C4-2B (cell line): ENCODE data around the gene ZNF536.
A peak's percentile ranks its signal among the peaks of the same experiment; 100 is the strongest.

Source experiments
- CTCF ChIP-seq: fragments of 450-650 bp; conservative IDR thresholded peaks from 2 replicates; pipeline ENCODE4 v1.5.1; 2017; ENCODE audit warnings: mild to moderate bottlenecking
- ZFX ChIP-seq: fragments of 450-650 bp; IDR thresholded peaks from 2 replicates; pipeline ENCODE4 v1.6.1; 2017

- TF ChIP-seq CTCF (peak; percentile 11; the same call in 1 of the 2 replicates), ZFX (no peak)
These were observed 126.5 kb downstream of the ZNF536 start for GRCh38 chr19:30498707-30499106.
